ELF-1 (cell line): ENCODE results near the gene SPATA24.
"Not testable (repeated sequence)": the region's sequence is repeated elsewhere in the genome, so short reads cannot be mapped to it uniquely, and the experiment has no call there.

Experiments used
- DNase-seq: peaks from one replicate; pipeline ENCODE4 v3.0.0-alpha.2; 2016; ENCODE audit warnings: low read depth, low spot score

Gene SPATA24

DNA sequence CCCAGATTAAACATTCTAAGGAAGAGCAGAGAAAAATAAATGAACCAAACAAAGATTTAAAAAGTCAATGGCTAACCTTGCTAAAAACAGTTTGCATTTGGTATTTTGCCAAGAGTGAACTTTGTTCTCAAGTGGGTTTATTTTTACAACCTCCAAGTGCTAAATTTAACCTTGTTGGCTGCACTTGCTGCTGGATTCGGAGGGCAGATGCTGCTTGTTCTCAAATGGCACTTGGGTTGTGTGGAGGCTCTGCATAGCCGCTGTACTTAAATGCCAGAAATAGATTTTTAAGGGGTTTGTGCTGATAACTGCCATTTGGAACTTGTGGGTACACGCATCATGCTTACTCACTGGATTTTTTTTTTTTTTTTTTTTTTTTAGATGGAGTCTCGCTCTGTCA is 13.3 kb upstream of the SPATA24 start:
- DNase-seq: no peak

DNA sequence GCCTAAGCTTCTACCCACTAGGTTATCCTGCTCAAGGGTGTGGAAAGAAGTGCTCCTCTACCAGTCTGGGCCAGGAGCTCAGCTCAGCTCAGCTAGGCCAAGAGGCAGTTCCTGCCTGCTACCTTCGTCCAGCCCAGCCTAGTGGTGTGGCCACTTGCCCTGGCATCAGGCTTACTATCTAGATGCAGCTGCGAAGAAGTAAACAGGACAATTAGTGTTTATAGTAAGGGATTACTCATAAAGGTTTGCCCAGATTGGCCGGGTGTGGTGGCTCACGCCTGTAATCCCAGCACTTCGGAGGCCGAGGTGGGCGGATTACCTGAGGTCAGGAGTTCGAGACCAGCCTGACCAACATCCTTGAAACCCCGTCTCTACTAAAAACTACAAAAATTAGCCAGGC is 12.8 kb upstream of the SPATA24 start:
- DNase-seq: no peak

DNA sequence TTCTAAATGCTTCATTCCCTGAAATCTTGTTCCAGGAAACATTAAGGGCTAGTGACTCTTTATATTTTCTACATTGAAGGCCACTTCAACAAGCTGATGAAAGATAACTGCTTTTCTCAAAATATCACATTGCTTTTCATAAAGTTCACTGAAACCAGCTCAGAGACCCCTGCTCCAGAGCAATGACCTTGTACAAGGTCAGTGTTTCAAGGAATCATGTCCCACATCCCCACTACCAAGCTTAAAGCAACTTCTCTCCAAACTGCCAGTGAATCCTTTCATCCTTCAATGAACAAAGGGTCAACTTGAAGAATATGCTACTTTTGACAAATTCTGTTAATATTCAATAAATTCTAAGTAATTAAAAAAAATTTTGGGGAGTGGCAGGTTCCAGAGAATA is 12.0 kb upstream of the SPATA24 start:
- DNase-seq: no peak

DNA sequence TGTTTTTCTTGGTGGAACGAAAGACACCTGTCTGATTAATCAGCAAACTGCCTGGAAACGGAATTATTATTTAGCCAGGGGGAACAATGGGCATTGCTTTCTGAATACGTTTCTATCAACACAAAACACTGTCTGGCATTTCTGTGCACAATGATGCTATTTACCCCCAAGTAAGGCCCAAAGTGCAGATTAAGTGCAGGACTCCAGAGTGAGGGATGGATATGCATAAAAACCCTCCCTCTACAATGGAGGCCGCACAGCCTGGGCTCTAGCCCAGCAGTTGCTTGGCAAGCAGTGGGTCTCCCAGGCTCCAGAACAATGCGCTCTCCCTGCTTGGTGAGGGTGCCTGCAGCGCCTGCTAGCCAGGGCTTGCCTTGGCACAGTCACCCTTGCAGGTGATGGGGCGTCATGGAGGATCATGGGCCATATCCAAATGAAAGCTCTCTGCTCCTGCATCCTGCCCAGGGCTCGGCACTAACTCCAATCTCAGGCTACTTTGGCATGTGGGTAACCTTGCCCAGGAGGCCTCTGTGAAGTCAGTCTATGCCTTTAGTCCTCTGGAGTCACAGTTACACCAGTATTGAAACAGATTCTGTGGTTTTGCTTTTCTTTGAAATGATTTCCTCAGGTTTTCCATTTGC is 11.5 kb upstream of the SPATA24 start:
- DNase-seq: no peak

DNA sequence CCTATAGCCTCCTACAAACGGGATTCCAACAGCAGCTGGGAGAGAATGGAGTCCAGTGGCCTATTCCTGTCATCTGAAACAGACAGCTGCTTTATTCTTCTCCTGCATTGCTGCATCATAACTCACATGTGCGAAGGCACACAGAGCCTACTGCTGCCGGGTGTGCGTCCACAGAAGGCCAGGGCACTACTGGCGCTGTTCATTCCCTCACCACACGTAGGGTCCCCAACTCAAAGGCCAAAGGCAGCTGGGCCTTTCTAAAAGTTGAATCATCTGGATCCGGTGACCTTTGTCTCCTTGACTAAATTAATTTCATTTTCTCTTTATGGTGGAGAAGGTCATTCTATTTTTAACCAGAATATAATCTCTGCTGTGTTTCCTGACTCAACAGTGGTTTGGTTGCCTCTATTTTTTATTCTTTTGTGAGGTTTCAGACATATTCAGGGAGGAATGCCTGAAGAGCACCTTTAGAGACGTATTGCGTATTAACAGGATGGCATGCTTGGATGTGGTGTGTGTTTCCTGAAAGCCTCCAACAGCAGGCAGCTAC is 10.8 kb upstream of the SPATA24 start:
- DNase-seq: no peak

DNA sequence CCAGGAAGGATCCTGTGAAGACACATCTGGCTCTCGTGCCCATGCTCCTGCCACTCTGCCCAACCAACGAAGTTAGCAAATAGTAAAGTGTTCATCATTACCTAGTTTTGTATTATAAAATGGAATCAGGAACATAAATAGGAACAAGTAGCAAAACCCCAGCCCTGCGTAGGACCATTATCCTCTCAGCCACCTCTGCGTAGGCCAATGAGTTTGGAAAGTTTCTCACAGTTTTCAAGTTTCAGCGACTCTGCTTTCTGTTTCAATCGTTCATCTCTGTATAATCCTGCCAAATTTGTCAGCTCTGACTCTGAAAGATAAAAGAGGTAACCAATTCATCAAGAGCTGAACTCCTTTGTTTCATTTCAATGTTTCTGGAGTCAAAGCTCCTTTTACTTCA is 10.1 kb upstream of the SPATA24 start:
- no peak for DNase-seq

DNA sequence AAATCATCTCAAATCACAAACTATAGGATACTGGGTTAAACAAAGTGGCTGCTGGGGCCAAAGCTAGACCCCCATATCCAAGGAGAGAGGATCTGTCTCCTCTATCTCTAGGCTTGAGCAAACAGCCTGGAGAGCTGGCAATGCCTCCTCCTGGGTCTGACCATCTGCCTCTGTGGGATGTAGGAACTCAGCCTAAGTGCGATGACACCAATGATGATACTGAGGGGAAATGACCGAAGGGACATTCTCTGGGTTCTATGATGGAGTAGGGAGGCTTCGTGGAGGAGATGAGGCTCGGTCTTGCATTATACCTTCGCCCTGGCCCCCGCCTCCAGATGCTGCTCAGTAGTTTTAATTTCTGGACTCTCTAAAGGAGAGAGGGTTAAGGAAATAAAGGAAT is 9.3 kb upstream of the SPATA24 start:
- DNase-seq: no peak

DNA sequence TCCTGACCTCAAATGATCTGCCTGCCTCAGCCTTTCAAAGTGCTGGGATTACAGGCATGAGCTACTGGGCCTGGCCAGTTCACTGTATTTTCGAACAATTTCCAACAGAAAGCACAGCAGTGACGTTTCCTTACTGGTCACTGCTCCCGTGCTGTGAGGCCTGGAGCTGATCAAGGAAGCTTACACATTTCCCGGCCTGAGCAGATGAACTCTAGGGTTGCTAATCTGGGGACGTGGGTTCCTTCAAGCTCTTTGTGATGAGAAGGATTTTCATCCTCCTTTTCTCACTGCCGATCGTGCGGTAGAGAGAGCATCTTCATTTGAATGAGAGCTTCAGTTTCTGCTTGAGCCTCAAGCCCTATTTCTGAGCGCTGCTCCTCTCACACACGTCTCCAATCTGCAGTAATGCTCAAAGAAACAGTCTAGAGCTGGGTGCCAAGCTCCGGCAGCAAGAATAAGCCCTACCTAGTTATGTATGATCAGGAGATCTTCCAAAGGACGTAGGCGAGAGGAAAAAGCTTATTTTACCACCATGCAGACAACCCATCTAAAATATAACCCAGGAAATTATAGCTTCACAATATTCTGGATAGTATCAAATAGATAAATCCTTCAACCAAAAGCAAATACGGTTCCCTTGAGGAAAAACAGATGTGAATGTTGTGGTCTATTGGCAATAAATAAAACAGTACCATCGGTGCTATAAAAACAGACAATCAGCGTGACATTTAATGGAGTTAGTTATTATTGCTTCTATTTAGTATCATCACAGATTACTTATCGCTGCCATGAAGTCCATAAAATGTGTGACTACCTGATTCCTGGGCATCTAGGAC is 7.3 kb upstream of the SPATA24 start:
- no peak for DNase-seq

DNA sequence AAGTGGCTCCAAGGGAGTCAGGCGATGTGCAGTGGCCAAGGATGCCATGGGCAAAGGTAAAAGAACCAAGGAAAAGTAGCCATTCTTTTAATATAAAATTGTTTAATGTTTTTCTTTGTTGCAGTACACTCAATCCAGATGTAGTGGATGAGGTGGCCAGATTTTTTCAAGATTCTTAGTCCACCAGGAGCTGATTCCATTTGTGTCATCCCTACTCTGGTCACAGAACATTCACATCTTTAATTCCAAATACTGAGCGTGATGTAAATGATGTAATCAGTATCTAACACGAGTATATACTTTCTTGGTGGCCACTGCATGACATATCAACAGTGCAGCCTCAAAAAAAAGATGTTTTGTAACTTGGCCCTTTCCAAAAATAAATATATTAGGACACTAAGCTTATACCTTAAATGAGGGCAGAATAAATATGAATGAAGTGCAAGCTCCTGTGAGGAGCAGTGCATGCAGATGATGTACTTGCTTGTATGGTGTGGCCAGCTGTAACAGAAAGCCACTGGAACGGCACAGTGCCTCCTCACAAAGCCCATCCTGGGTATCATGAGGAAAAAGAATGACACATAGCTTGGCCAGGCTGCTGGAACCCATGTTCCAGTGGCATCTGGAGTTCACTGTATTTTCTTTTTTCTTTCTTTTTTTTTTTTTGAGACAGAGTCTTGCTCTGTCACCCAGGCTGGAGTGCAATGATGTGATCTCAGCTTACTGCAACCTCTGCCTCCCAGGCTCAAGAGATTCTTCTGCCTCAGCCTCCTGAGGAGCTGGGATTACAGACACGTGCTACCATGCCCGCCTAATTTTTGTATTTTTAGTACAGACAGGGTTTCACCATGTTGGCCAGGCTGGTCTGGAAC is 6.5 kb upstream of the SPATA24 start:
- no peak for DNase-seq

DNA sequence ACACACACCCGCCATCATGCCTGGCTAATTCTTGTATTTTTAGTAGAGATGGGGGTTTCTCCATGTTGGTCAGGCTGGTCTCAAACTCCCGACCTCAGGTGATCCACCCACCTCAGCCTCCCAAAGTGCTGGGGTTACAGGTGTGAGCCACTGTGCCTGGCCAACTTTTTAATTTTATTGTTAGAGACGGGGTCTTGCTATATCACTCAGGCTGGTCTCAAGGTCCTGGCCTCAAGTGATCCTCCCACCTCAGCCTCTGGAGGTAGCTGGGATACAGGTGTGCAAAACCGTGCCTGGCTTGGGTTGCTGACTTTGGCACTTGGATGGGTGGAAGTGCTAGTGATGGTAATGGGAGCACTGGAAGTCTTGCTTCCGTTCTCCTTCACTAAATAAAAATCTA is 5.2 kb upstream of the SPATA24 start:
- not testable (repeated sequence) for DNase-seq

DNA sequence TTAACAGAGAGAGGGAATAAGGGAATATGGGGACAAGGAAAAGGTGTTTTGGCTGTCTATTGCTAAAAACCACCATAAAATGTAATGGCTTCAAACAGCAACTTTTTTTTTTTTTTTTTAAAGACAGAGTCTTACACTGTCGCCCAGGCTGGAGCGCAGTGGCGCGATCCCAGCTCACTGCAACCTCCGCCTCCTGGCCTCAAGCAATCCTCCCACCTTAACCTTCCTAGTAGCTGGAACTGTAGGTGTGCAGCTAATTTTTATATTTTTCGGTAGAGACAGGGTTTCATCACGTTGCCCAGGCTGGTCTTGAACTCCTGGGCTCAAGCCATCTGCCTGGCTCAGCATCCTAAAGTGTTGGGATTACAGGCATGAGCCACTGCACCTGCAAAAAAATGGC is 4.3 kb upstream of the SPATA24 start:
- no peak for DNase-seq

DNA sequence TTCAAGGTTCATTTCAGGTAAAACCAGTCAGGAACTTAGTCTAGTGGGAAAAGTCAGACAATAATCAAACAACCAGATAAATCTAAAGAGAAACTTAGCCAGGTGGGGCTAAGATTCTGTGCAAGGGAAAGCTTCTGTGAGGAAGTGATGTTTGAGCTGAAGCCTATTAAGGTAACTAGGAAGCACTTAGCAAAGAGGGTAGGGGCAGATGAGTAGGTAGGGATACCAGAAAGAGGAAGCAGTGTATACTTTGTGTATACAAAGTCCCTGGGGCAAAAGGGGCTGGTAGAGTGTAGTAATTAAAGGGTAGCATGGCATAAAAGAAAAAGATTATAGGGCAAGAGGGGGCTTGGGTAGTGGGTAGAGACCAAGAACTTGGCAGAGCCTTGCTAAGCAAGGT is 3.6 kb upstream of the SPATA24 start:
- DNase-seq: no peak

DNA sequence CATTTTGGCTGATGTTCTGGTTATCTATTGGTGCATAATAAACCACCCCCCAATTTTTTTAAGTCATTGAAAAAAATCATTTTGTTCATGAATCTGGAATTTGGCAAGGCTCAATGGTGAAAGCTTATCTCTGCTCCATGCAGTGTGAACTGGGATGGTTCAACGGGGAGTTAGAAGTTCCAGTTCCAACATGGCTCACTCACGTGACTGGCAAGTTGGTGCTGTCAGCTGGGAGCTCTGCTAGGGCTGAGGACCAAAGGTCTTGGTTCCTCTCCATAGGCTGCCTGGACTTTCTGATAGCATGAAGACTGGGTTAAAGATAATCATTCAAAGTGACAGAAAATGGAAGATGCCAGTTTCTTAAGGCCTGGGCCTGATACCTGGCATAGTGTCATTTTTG is 3.1 kb upstream of the SPATA24 start:
- DNase-seq: no peak

DNA sequence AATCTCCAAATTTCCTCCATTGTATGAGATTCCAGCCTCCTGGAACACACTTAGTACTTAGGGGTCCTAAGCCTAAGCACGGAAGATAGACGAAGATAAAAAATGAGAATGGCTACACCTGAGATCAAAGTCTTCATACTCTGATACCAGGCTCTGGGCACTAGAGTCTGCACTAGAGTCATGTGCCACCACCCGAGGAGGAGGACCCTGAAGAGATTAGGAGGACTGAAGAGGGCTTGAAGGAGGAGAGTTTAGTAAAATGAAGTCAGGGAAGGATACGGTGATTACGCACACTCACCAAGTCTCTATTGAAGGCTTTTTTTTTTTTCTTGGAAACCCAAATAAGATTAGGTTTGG is 573 bp upstream of the SPATA24 start:
- no peak for DNase-seq

DNA sequence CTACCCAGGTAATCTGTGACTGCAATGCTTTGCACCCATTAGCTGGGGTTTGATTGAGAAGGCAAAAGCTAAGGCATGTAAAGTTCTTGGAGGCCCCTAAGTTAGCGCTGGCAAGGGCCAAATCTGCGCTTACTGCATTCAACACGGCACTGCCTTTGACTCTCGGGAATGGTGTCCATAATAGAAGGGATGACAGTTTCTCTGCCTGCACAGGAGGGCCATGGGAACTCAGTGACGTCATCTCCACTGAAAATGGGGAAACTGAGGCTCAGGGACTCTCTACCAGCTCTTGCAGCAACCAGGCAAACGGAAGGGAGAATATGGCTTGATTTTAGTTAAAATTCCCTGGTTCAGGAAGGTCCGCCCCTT is 487 bp downstream of the SPATA24 start:
- no peak for DNase-seq

DNA sequence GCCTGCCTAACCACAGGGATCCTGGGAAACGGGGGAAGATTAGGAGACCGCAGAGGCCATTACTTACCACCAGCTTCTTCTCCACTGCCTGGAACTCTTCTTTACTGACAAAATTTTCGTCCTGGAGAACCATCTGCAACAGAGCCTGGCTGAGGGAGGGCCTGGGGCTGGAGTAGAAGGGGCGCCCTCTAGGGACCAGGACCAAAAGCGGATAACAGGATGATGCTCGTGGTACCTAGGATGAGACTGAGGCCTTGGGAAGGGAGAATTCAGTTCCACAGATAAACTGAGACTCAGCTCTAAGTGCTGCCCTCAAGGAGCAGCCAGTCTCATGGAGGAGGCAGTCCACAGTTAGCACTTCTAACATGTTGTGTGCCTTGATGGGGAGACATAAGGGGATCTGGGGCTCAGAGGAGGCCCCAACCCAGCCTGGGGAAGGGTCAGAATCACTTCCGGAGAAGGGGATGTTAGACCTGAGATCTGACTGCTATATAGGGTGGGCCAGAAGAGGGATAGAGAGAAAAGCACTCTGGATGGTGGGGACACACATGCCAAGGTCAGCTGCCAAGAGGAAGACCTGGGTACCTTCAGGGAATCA is 1.2 kb downstream of the SPATA24 start:
- peak; percentile 79 for DNase-seq

DNA sequence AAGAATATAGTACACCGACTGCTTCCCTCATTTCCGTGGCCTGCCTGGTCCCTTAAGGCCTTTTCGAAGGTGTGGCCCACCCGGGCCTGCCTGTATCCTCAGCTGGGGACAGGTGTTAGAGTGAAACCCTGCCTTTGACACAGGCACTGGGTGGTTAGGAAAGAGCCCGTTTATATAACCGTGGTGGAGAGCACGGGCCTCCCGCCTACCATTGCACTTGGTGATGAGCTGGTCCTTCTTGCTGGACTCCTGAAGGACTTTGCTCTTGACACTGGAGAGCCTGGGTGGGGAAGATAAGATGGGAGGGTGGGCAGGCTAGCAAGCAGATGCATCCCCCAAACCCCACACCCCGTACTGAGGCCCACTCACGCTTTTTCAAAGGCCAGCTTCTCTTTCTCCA is 2.3 kb downstream of the SPATA24 start:
- DNase-seq: no peak

DNA sequence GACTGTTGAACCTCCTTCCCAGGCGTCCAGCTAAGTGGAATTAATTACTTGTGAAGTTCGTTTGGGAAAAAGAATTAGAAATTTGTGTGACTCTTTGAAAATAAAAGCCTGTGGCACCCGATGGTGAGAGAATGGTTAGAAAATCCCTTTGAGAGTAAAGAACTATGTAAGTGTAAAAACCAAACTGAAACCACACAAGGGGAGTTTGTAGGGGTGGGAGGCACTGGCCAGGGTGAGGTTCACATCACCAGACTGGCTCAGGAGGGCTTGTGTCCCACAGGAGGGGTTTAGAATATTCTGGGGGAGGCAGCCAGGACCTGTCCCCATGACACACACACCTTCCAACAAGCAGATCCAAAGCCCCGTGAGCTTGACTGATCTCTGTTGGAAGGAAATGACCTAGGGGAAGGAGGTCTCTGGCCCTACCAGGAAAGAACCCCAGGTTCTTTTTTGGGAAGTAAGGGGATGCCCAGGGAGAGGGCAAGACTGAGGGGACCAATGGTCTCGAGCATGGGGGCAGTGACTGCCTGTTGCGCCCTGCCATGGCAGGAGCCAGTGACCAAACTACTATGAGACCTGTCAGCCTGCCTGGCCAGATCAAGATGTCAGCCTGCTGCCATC is 4.3 kb downstream of the SPATA24 start:
- DNase-seq: no peak

DNA sequence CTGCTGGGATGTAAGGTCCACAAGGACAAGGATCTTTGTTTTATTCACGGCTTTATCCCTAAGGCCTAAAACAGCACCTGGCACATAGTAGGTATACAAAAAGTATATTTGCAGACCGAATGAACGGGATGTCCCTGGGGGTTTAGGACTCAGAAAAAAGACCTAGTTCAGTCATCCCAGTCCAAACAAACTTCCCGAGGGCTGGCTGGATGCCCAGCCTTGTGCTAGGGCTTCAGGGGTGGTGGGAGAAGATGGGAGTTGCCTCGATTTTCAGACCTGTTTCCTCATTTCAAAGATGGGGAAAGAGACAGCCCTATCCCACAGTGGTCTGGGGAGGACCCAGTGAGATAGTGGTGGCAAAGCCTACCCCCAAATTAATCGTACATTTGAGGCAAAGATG is 6.0 kb downstream of the SPATA24 start:
- DNase-seq: no peak

DNA sequence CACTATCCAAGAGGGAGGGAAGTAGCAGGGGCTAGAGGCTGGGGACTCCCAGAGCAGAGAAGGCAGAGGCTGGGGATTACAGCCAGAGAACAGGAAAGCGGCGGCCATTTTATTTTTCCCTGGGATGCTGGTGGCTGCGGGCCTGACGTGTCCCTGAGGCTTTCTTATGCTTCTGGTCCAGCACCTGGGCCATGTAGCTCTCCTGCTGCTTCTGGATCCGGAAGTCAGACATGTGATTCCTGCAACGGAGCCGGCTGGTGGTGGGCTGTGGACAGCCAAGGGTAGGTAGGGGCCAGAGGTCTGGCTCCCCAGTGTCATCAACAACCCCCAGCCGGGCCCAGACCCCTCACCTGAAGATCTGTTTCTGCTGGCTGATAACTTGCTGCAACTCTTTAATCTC is 7.2 kb downstream of the SPATA24 start:
- no peak for DNase-seq

DNA sequence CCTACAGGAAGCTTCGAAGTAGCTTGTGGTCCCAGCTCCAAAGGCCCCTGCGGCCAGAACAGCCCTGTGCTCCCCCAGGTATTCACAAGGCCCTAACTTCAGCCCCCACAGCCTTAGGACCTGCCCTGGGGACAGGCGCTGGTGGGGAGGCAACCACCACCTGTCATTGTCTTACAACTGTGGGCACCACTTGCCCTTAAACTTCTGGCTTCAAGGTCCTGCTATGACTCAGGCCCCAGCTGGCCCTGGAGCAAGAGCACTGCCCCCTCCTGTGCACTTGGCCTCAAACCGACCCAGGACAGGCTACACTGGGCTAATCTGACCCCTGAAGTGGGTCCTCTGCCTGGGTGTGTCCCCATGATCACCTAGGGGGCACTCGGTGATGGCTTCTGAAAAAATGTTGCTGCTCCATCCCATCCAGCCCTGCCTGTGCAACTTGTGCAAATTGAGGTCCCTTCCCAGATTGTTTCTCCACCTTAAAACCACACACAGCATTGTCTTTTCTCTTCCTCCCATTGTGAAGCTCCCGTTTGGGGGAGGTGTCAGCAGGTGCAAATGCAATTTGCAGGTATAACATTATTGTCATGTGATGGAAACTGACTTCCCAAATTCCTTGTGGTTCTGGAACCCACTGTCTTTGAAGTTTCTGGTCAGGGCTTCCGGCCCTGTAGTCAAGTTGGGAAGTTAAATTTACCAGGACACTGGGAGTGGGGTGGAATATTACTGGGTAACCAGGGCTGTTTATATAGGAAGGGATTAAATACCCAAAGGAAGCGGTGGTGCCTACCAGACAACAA is 7.8 kb downstream of the SPATA24 start:
- DNase-seq: no peak
